AG10803 (cell line): ENCODE data around the gene SYNPO2L.

Experiments
- DNase-seq: peaks from one replicate; pipeline ENCODE4 v3.0.0; 2010; ENCODE audit warnings: low read depth
- H3K4me3 ChIP-seq: 2 replicates; pipeline ENCODE4 v1.5.1; 2011; ENCODE audit warnings: mild to moderate bottlenecking, low read length, control low read depth
- TF ChIP-seq, protein P1 (sequence below): conservative IDR thresholded peaks from 2 replicates; pipeline ENCODE4 v1.5.1; 2011; ENCODE audit warnings: mild to moderate bottlenecking, low read length, control low read depth, inconsistent platforms

SYNPO2L gene

DNA sequence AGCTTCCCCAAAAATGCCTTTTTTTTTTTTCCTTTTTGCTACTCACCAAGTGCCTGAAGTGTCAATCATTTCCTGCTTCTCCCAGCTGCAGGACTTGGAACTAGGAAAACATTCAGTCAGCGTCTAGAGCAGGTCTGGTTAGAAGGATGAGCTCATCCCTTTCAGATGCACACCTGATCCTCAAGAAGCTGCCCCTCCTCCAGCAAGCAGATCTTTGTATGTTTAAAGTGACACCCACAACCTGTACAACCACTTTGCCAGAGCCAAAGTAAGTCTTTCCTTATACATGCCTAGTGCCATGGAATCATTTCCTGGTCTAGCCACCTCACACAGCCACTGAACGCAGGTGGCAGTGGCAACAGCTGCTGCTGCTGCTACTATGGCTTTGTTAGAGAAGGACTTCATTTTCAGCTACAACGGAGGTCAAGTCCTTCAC, 54.3 kb downstream of the SYNPO2L start:
- no peak for DNase-seq
- TF ChIP-seq, protein P1, sequence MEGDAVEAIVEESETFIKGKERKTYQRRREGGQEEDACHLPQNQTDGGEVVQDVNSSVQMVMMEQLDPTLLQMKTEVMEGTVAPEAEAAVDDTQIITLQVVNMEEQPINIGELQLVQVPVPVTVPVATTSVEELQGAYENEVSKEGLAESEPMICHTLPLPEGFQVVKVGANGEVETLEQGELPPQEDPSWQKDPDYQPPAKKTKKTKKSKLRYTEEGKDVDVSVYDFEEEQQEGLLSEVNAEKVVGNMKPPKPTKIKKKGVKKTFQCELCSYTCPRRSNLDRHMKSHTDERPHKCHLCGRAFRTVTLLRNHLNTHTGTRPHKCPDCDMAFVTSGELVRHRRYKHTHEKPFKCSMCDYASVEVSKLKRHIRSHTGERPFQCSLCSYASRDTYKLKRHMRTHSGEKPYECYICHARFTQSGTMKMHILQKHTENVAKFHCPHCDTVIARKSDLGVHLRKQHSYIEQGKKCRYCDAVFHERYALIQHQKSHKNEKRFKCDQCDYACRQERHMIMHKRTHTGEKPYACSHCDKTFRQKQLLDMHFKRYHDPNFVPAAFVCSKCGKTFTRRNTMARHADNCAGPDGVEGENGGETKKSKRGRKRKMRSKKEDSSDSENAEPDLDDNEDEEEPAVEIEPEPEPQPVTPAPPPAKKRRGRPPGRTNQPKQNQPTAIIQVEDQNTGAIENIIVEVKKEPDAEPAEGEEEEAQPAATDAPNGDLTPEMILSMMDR: no peak

GRCh38 chr10:73597346-73597745, 58.5 kb downstream of the SYNPO2L start:
- TF ChIP-seq, protein P1: no peak
- no peak overlapping the region for H3K4me3 ChIP-seq
- DNase-seq: no peak

More for the DNA sequence above, 54.3 kb downstream of the SYNPO2L start:
- H3K4me3 ChIP-seq: no peak overlapping the region
